Renal cortical epithelial cell (primary cell): Measurements from ENCODE around the gene ASB9. TPM values are rescaled to one million over a fixed set of nuclear protein-coding genes. Genes with fewer than 3 reads are reported as not detected.
"Not testable (repeated sequence)": the region's sequence is repeated elsewhere in the genome, so short reads cannot be mapped to it uniquely, and the experiment has no call there.

Experiments
- DNase-seq: peaks from one replicate; pipeline ENCODE4 v3.0.0-alpha.2; 2011; ENCODE audit warnings: low read depth
- total RNA-seq: library from RNA; depleted of rRNA; stranded (reverse); fragments of >200 nt; gene quantifications from 2 replicates; pipeline ENCODE4 v1.2.3, GENCODE V29; 2014

The ASB9 gene
- total RNA-seq, 1 donor from 2014 or later = 3.0 TPM

GRCh38 chrX:15241301-15241700, 28.6 kb downstream of the ASB9 start:
- peak; percentile 51 for DNase-seq

DNA sequence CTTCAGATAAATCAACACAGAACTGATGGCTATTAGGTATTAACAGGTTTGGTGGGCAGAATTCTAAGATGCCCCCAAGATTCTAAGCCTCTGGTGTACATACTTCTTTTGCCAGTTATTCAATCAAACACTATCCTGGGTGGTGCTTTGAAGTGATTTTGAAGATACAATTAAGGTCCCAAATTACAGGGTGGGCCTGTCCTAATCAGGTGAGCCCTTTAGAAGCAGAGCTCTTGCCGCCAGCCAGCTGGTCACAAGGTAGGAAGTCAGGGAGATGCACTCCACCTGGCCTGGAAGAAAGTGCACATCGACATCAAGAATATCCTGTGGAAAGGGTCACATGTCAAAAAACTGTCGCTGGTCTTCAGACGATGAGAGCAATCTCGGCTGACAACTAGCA, 29.5 kb downstream of the ASB9 start:
- DNase-seq = no peak

DNA sequence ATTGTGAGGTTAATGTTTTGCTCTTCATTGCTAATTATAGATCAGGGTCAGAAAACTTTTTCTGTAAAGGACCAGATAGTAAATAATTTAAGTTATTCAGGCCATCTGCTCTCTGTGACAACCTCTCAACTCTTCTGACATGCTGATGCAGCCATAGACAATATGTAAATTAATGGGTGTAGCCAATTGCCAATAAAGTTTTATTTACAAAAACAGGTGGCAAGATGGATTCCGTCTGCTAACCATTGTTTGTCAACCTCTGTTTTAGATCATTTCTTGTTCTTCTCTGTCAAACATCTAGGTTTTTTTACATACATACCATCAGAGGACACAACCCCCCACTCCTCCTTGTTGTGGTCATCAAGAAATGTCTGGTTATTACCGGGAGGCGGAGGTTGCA, 33.7 kb downstream of the ASB9 start:
- DNase-seq = no peak

GRCh38 chrX:15235001-15235400, 34.9 kb downstream of the ASB9 start:
- no peak for DNase-seq

DNA sequence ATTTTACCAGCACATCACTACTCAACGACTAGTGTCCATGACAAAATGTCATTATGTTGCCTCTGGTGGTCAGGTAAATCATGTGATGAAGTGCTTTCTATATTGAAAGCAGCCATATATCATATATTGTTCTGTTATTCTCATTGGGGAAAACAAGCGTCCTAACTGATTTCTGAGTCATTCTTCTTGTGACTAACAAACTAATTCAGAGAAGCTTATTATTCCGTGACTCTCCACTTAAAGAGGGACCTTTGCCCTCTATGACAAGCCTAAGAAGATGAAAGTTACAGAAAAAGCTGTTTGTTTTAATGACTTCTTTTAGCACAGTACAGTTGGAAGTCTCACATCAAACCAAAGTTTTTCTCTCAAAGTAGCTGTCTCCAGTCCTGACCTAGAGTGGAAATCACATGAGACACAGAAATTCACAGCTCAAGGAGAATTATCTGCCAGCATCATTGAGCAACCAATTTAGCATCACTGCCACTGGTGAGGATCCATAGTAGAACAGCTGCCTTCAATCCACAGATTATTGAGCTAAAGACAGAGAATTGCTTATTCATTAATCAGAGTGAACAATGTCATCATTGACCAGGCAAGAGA, 36.4 kb downstream of the ASB9 start:
- peak; percentile 69 for DNase-seq

DNA sequence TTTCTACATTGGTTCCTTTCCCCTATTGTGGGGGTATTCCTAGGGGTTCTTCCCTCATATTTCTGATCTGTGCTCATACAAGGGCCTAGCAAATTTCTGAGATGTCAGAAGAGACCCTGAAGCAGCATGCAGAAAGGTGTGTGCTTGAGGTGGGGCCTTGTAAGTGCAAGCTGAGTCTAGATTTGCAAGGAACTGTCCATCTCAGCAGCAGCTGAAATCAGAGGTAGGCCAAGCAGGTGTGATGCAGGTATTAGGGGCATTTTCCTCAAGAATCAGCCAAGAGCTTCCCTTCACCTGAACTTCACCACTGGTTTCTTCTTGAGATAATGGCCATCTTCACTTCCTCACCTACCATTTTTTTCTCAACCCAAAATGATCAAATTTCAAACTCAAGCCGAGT, 45.1 kb downstream of the ASB9 start:
- DNase-seq = no peak

GRCh38 chrX:15221321-15221720, 48.6 kb downstream of the ASB9 start:
- DNase-seq = peak; percentile 32

- DNase-seq = no peak
Observed at GRCh38 chrX:15217161-15217560, 52.7 kb downstream of the ASB9 start.

- DNase-seq = no peak
Observed at GRCh38 chrX:15216280-15216679, 53.6 kb downstream of the ASB9 start.

DNA sequence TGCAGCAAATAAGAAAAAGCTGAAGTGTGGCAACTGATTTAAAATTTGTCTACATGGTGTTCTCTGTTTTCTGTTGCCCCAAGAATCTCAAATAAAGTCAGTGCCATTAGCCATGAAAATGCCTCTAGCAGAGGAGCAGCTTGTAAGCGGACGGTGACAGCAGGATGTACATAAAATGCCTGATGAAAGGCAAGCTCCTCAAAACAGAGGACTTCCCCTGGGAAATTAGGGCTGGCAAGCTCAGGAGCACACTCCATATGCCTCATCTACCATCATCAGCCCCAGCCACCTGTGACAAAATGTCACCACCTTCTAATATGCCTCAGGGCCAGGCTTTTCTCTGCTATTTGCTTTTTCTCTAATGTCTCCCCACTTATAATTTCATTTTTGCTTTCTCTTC, 54.5 kb downstream of the ASB9 start:
- no peak for DNase-seq

DNA sequence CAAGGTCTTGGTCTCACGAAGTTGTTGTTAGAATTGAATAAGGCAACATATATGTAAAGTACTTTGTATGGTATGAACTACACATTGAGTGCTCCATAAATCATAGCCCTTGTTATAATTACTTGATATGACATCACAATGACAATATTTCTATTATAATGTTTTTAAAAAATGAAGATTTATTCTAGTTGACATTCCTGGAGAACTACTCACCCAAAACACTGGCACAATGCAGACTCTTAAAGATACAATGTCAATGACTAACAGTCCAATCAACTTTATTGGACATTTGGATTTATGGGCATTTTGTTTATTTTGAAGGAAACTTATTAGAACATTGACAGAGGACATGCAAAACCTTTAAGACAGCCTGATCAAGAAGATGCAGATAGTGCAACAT, 55.3 kb downstream of the ASB9 start:
- no peak for DNase-seq

DNA sequence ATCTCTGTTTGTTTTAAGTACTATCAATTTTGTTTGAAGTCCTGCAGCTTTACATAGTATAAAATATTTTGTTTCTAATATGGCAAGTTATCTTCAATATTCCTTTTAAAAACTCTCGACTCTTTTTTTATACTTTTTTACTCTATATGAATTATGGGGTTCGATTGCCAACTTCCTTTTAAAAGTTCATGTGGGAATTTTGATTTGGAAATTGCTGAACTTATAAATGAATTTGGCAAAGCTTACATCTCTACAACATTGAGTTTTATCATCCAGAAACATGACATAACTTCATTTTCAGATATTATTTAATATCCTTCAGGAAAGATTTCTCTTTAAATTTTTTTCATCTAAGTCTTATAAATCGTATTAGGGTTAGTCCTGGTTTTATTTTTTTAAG, 60.8 kb downstream of the ASB9 start:
- DNase-seq = no peak

DNA sequence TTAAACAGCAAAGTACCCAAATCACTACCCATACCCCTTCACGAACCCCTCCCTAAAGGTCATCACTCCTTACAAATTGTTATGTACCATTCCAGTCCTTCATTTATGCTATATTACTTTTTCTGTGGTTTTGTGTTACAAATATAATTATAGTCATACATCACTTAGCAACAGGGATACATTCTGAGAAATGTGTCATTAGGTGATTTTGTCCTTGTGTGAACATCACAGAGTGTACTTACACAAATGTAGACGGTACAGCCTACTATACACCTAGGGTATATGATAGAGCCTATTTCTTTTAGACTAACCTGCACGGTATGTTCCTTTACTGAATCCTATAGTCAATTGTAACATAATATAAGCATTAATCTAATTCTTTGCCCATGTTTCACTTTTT, 61.9 kb downstream of the ASB9 start:
- DNase-seq = no peak

- no peak for DNase-seq
Observed at GRCh38 chrX:15207384-15207783, 62.5 kb downstream of the ASB9 start.

DNA sequence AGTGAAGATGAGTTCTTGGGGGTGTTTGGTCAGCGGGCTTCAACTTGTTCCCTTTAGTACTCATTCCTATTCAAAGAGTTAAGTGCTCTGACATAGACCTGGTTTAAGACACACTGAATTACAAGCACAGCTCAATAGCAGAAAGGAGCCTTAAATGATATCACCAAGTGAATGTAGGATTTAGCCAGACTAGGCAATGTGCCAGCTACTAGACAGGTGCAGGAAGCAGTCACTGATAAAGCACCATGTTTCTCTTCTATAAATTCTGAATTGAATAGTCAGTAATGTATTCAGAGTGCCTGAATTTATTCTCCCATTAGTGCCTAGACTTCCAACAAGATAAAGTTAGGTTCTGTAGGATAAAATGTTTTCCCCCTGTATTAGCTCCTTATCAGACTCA, 63.6 kb downstream of the ASB9 start:
- DNase-seq = no peak

DNA sequence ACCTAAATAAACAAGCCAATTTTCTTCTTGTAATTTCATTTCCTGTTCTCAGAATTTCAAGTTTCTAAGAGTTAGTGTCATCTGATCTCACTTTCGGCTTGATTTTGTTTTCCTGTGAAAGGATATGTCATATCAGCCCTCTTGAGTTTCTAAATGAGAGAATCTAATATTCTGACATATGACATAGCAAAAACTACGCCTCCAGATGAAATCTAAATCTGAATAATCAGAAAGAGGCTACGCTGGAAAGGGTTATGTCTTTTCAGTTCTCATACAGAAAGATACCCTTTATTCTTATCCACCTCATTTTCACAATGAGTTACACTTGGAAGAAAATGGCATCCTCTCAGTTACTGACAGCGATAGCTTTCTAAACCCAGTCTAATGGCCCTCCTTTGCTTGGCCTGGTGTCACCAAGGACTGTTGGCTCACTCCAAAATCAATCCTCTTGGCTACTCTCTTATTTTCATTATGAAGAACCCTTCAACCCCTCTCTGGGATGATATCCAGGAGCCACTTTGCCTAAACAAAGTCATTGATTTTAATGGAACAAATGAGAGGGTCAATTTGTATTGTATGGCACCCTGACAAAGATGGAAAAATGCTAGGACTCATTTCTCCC, 65.6 kb downstream of the ASB9 start:
- no peak for DNase-seq

DNA sequence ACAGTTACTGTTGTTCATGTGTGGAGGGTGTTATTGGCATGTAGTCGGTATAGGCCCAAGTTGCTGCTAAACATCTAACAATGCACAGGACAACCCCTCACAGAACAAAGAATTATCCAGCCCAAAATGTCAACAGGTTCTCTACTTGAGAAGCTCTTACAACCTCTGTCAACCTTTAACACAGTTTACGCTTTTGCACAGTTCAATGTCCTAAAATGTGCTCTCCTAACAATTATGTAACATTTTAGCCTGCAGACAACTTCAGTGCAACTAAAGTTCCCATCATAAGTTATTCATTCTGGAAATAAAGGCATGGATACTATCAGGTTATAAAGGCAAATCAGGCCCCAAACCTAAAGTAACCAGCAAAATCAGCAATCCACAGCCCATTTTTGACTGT, 66.2 kb downstream of the ASB9 start:
- DNase-seq = no peak

DNA sequence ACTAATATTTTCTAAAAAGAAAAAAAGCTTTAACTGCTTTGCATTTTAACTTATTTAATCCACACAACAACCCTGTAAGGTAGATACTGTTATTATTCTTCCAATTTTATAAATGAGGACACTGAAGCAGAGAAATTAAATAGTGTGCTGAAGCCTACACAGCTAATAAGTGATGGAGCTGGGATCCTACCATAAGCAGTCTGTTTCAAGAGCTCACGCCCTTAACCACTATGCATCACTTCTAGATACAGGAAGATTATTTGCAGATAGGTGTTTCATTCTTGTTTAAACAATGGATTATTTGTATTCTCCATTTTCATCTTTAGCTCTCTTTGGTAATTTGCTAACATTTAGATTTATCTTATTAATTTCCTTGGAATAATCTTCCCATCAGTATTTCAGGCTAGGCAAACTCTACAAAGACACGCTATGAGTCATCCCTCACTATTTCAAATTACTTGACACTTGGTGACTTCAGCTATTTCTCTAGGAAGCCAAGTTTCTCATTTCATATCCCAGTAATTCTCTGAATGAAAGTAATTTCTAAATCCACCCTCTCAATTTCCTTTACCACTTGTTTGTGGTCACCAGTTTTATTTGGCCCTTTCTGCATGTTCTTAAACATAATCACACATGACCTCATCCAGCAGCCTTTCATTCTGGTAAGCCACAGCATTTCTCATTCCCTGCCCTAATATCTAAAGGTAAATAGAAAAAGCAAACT, 67.3 kb downstream of the ASB9 start:
- peak; percentile 67 for DNase-seq

- no peak for DNase-seq
Observed at GRCh38 chrX:15200871-15201270, 69.0 kb downstream of the ASB9 start.

DNA sequence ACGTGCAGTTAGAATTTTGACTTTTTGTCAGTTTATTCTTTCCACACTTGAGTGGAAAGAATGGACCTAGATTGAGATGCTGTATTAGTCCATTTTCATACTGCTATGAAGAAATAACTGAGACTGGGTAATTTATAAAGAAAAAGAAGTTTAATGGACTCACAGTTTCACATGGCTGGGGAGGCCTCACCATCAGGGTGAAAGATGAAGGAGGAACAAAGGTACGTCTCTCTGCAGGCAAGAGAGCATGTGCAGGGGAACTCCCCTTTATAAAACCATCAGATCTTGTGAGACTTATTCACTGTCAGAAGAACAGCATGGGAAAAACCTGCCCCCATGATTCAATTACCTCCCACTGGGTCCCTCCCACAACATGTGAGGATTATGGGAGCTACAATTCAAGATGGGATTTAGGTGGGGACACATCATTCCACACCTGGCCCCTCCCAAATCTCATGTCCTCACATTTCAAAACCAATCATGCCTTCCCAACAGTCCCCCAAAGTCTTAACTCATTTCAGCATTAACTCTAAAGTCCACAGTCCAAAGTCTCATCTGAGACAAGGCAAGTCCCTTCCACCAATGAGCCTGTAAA, 71.2 kb downstream of the ASB9 start:
- not testable (repeated sequence) for DNase-seq

DNA sequence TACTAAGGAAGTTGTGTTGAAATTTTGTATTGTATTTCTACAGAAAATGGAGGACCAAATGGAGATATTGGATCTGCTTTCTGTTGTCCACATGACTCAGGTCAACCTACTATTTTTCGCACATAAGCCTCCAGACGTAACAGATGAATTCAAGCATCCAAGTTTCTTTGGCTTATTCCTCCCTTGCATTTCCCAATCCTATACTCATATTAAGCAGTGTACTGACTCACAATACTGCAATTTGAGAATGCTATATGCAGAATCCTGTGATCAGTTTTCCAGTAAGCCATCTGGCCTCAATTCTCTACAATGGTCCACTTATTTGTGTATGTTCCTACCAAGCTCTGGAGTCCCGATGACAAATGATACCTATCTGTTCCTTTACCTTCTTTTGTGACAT, 75.7 kb downstream of the ASB9 start:
- no peak for DNase-seq
